ENCODE results near the gene KLLN.

DNA sequence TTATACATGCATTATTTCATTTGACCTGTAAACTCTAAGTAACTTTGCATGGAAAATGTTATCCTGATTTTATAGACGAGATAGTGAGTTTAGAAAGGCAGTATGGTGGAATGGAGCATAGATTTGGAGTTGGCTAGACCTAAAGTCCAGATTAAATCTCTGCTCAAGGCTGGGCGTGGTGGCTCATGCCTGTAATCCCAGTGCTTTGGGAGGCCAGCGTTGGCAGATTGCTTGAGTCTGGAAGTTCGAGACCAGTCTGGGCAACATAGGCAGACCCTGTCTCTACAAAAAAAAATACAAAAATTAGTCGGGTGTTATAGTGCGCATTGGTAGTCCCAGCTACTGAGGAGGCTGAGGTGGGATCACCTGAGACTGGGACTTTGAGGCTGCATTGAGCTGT lies 9.5 kb upstream of the KLLN start:
- TF ChIP-seq, protein P1, sequence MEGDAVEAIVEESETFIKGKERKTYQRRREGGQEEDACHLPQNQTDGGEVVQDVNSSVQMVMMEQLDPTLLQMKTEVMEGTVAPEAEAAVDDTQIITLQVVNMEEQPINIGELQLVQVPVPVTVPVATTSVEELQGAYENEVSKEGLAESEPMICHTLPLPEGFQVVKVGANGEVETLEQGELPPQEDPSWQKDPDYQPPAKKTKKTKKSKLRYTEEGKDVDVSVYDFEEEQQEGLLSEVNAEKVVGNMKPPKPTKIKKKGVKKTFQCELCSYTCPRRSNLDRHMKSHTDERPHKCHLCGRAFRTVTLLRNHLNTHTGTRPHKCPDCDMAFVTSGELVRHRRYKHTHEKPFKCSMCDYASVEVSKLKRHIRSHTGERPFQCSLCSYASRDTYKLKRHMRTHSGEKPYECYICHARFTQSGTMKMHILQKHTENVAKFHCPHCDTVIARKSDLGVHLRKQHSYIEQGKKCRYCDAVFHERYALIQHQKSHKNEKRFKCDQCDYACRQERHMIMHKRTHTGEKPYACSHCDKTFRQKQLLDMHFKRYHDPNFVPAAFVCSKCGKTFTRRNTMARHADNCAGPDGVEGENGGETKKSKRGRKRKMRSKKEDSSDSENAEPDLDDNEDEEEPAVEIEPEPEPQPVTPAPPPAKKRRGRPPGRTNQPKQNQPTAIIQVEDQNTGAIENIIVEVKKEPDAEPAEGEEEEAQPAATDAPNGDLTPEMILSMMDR (conservative IDR thresholded peaks at IDR 0.05): no peak
- TF ChIP-seq EZH2 (IDR thresholded peaks at IDR 0.05; ENCODE audit: low read depth): no peak
